Urothelium cell line (cell line): ENCODE data around the gene ANO7.

Experiments used
- DNase-seq: peaks from one replicate; pipeline ENCODE4 v3.0.0; 2011; ENCODE audit warnings: low spot score, mixed read lengths
- FAIRE-seq: peaks from 2 replicates; lab custom pipeline; 2011; peaks lifted over from hg19 to GRCh38; lab: Jason Lieb, UNC

ANO7 gene

GRCh38 chr2:241207151-241207550 lies 18.7 kb downstream of the ANO7 start:
- DNase-seq (no peak), FAIRE-seq (no peak)

- DNase-seq (no peak), FAIRE-seq (no peak)
Measured at GRCh38 chr2:241207641-241208040, 19.2 kb downstream of the ANO7 start.

- DNase-seq (no peak), FAIRE-seq (no peak)
Measured at GRCh38 chr2:241208058-241208457, 19.6 kb downstream of the ANO7 start.

- FAIRE-seq (no peak), DNase-seq (no peak)
Measured at GRCh38 chr2:241209271-241209670, 20.8 kb downstream of the ANO7 start.

GRCh38 chr2:241211276-241211675 lies 22.8 kb downstream of the ANO7 start:
- FAIRE-seq (no peak), DNase-seq (no peak)

- DNase-seq, result no peak
- no peak for FAIRE-seq
Measured at GRCh38 chr2:241213041-241213440, 24.6 kb downstream of the ANO7 start.

GRCh38 chr2:241213567-241213966 lies 25.1 kb downstream of the ANO7 start:
- DNase-seq (no peak), FAIRE-seq (no peak)

- no peak for FAIRE-seq
- DNase-seq, result no peak
Measured at GRCh38 chr2:241214209-241214608, 25.7 kb downstream of the ANO7 start.

GRCh38 chr2:241214766-241215165 lies 26.3 kb downstream of the ANO7 start:
- DNase-seq (no peak), FAIRE-seq (no peak)

- no peak for FAIRE-seq
- DNase-seq, result no peak
Measured at GRCh38 chr2:241215421-241215820, 26.9 kb downstream of the ANO7 start.

- FAIRE-seq (no peak), DNase-seq (no peak)
Measured at GRCh38 chr2:241216211-241216761, 27.8 kb downstream of the ANO7 start.

GRCh38 chr2:241217320-241218031 lies 29.0 kb downstream of the ANO7 start:
- DNase-seq (peak; percentile 44), FAIRE-seq (no peak)

- FAIRE-seq, result no peak
- peak; percentile 83 for DNase-seq
Measured at GRCh38 chr2:241218131-241219029, 29.9 kb downstream of the ANO7 start.

GRCh38 chr2:241219030-241219382 lies 30.5 kb downstream of the ANO7 start:
- DNase-seq (no peak), FAIRE-seq (no peak)

GRCh38 chr2:241219856-241220356 lies 31.4 kb downstream of the ANO7 start:
- DNase-seq, result no peak
- no peak for FAIRE-seq

GRCh38 chr2:241223211-241224017 lies 34.9 kb downstream of the ANO7 start:
- FAIRE-seq (no peak), DNase-seq (peak; percentile 36)

GRCh38 chr2:241224018-241224850 lies 35.8 kb downstream of the ANO7 start:
- peak; percentile 26 for DNase-seq
- FAIRE-seq, result no peak

GRCh38 chr2:241224851-241225438 lies 36.5 kb downstream of the ANO7 start:
- FAIRE-seq, result no peak
- DNase-seq, result no peak

GRCh38 chr2:241225545-241225944 lies 37.1 kb downstream of the ANO7 start:
- DNase-seq, result no peak
- FAIRE-seq, result no peak

- FAIRE-seq (no peak), DNase-seq (no peak)
Measured at GRCh38 chr2:241225983-241226382, 37.5 kb downstream of the ANO7 start.
